ENCODE results near the gene P2RX1. TPM values are rescaled to one million over a fixed set of nuclear protein-coding genes. Genes with fewer than 3 reads are reported as not detected.

The P2RX1 gene
- total and polyA plus RNA-seq, 2 of the 4 experiments (the other 2 are of a cell fraction): not detected

- POLR2A ChIA-PET (ENCODE audit: unreplicated experiment): no interaction called here
- TF ChIP-seq RAD21 (IDR thresholded peaks at IDR 0.05; ENCODE audit: low read length) (no peak), MAFK (IDR thresholded peaks at IDR 0.05; ENCODE audit: low read depth, low read length) (peak; percentile 87), SMC3 (IDR thresholded peaks at IDR 0.05; ENCODE audit: low read depth, low read length) (no peak)
- Histone ChIP-seq H2BK20ac (ENCODE audit: low read depth, low read length) (no peak overlapping the region), H3K9me1 (ENCODE audit: insufficient read depth, low read length) (no peaks in the 10 kb centered on the region), H3K9ac (ENCODE audit: low read depth, low read length) (no peak overlapping the region), H2AFZ (replicated peaks; ENCODE audit: low read length, poor library complexity) (no peak overlapping the region), H2BK120ac (ENCODE audit: low read depth, low read length) (no peak overlapping the region), H2BK15ac (ENCODE audit: low read depth, low read length) (no peak overlapping the region), H3K79me1 (ENCODE audit: low read depth in 1 of 2, low read length in 2 of 2) (no peaks in the 10 kb centered on the region), H4K5ac (ENCODE audit: low read depth, low read length) (no peak overlapping the region), H3K56ac (ENCODE audit: extremely low read depth, insufficient read depth, low read length) (no peak overlapping the region), H3K14ac (replicated peaks; ENCODE audit: low read depth, low read length) (no peak overlapping the region), H3K23ac (ENCODE audit: low read depth, low read length) (no peak overlapping the region), H2BK5ac (ENCODE audit: low read depth, low read length, poor library complexity, severe bottlenecking) (no peak overlapping the region), H4K8ac (ENCODE audit: low read depth in 2 of 2, low read length in 2 of 2) (no peak overlapping the region), H3K4me1 (ENCODE audit: control insufficient read depth, insufficient read depth, low read length) (no peaks in the 10 kb centered on the region), H2AK5ac (ENCODE audit: low read depth, low read length) (no peak overlapping the region), H3K36me3 (ENCODE audit: control insufficient read depth, insufficient read depth, low read length) (peaks cover 14% of the 10 kb centered on the region), H2AK9ac (replicated peaks; ENCODE audit: low read depth, low read length, poor library complexity) (no peak overlapping the region), H3K4ac (ENCODE audit: low read depth, low read length) (no peak overlapping the region), H4K91ac (ENCODE audit: insufficient read depth, low read depth, low read length) (no peak overlapping the region), H3K27ac (ENCODE audit: insufficient read depth, low read length) (no peak overlapping the region), H4K20me1 (ENCODE audit: insufficient read depth, low read length) (no peaks in the 10 kb centered on the region), H3K4me2 (ENCODE audit: low read depth, low read length) (no peak overlapping the region), H3K18ac (ENCODE audit: low read depth, low read length) (no peak overlapping the region), H3K27me3 (ENCODE audit: control insufficient read depth, insufficient read depth, low read length) (no peaks in the 10 kb centered on the region), H3K4me3 (ENCODE audit: insufficient read depth, low read depth, low read length) (no peak overlapping the region), H3K9me3 (ENCODE audit: control insufficient read depth, insufficient read depth, low read length) (no peaks in the 10 kb centered on the region)
- CTCF ChIA-PET: no interaction called here
- WGBS, 2 experiments (ENCODE audit: extremely low coverage in 2 of 2, insufficient read length in 1 of 2): no CpG with 5 or more reads among the region's 8 CpGs
- dilution Hi-C loops (cut with HindIII; ENCODE audit: low sequenced_read_pairs, unreplicated experiment) (no loop called here), in situ Hi-C loops (cut with MboI; ENCODE audit: low sequenced_read_pairs) (no loop called here), intact Hi-C loops (cut with micrococcal nuclease) (loop anchor here (10.0 kb wide), 1 partner anchor 210 kb away; no protein-coding TSS in a partner anchor)
- no peak; the same call in 1 of the 2 replicates for ATAC-seq (ENCODE audit: low read depth)
- no TSS peak for BruUV-seq (replicated peaks)
- DNase-seq: no peak
These were observed 51.1 kb downstream of the P2RX1 start for GRCh38 chr17:3865176-3865575.
